Activated naive CD8-positive, alpha-beta T cell treated with anti-CD3 and anti-CD28 coated beads, Interleukin-2, amount 50 U/mL, for 16 hours (primary cell): ENCODE data around the gene NAT9.

Experiments
- DNase-seq: peaks from one replicate; pipeline ENCODE4 v3.0.0-alpha.2; 2020; ENCODE audit warnings: low read depth, low spot score

Gene NAT9

GRCh38 chr17:74776044-74776962 is at the start of gene NAT9:
Gene NAT9 (minus strand): TSS chr17:74776345. CDS start chr17:74775698, 647 bp downstream.
- DNase-seq, result peak; percentile 99

GRCh38 chr17:74824961-74825627 is 48.9 kb upstream of the NAT9 start:
- DNase-seq, result no peak

- DNase-seq, result no peak
Observed at GRCh38 chr17:74822939-74823367, 46.8 kb upstream of the NAT9 start.

GRCh38 chr17:74822335-74822938 is 46.3 kb upstream of the NAT9 start:
- DNase-seq, result no peak

GRCh38 chr17:74821655-74822334 is 45.6 kb upstream of the NAT9 start:
- no peak for DNase-seq

- DNase-seq, result no peak
Observed at GRCh38 chr17:74819801-74820436, 43.8 kb upstream of the NAT9 start.

GRCh38 chr17:74818291-74818938 is 42.3 kb upstream of the NAT9 start:
- no peak for DNase-seq

GRCh38 chr17:74816905-74817620 is 40.9 kb upstream of the NAT9 start:
- no peak for DNase-seq

GRCh38 chr17:74815550-74816370 is 39.6 kb upstream of the NAT9 start:
- DNase-seq, result no peak

GRCh38 chr17:74815067-74815466 is 38.9 kb upstream of the NAT9 start:
- DNase-seq, result no peak

- no peak for DNase-seq
Observed at GRCh38 chr17:74814453-74814852, 38.3 kb upstream of the NAT9 start.

GRCh38 chr17:74812109-74813009 is 36.2 kb upstream of the NAT9 start:
- no peak for DNase-seq

GRCh38 chr17:74810699-74811485 is 34.7 kb upstream of the NAT9 start:
- DNase-seq, result no peak

- no peak for DNase-seq
Observed at GRCh38 chr17:74808714-74809430, 32.7 kb upstream of the NAT9 start.

- no peak for DNase-seq
Observed at GRCh38 chr17:74807925-74808324, 31.8 kb upstream of the NAT9 start.

- no peak for DNase-seq
Observed at GRCh38 chr17:74807441-74807840, 31.3 kb upstream of the NAT9 start.

- DNase-seq, result no peak
Observed at GRCh38 chr17:74806334-74806733, 30.2 kb upstream of the NAT9 start.
